A673 (cell line): Measurements from ENCODE around the gene SLC45A3. TPM values are rescaled to one million over a fixed set of nuclear protein-coding genes. Genes with fewer than 3 reads are reported as not detected.

Experiments used
- BruUV-seq: library from RNA; stranded (reverse); fragments of 400-500 nt; replicated peaks from 2 replicates; lab custom pipeline; 2021; lab: Mats Ljungman, UMichigan
- CTCF ChIA-PET: fragments of 300-600 bp; sonication (Branson Sonifier 250); formaldehyde crosslinking; loops from one replicate; lab custom pipeline; 2022; ENCODE audit warnings: antibody characterized with exemption; lab: Charles Lee
- POLR2A ChIA-PET: fragments of 300-600 bp; sonication (Branson Sonifier 250); formaldehyde crosslinking; loops from one replicate; lab custom pipeline; 2022; ENCODE audit warnings: antibody characterized with exemption; ENCODE audit not compliant: low non-redundant PET; lab: Charles Lee
- DNase-seq: peaks from one replicate; pipeline ENCODE4 v3.0.0-alpha.2; 2015; ENCODE audit warnings: low spot score
- H3K27ac ChIP-seq: fragments of 200-600 bp; sonication (generic); 2 replicates; pipeline ENCODE4 v1.5.1; 2016; ENCODE audit warnings: mixed run types, low read depth, mild to moderate bottlenecking, mixed read lengths, antibody characterized with exemption, low read length; ENCODE audit not compliant: poor library complexity, severe bottlenecking
- H3K27me3 ChIP-seq: fragments of 200-600 bp; sonication (generic); replicated peaks from 2 replicates; pipeline ENCODE4 v1.6.1; 2017; ENCODE audit warnings: mixed run types, low read depth, mild to moderate bottlenecking, mixed read lengths, antibody characterized with exemption, low read length; ENCODE audit not compliant: insufficient read depth, poor library complexity
- H3K36me3 ChIP-seq: fragments of 200-600 bp; sonication (generic); 2 replicates; pipeline ENCODE4 v1.6.1; 2016; ENCODE audit warnings: mixed run types, mild to moderate bottlenecking, mixed read lengths, antibody characterized with exemption, low read length; ENCODE audit not compliant: insufficient read depth, poor library complexity, severe bottlenecking
- H3K4me1 ChIP-seq: fragments of 200-600 bp; sonication (generic); 2 replicates; pipeline ENCODE4 v1.6.1; 2017; ENCODE audit warnings: mixed run types, mild to moderate bottlenecking, mixed read lengths, antibody characterized with exemption, low read length; ENCODE audit not compliant: insufficient read depth, poor library complexity, severe bottlenecking
- H3K4me3 ChIP-seq: fragments of 200-600 bp; sonication (generic); 2 replicates; pipeline ENCODE4 v1.5.1; 2016; ENCODE audit warnings: low read depth, mixed run types, mild to moderate bottlenecking, mixed read lengths, low read length; ENCODE audit not compliant: poor library complexity, severe bottlenecking
- H3K9me3 ChIP-seq: fragments of 200-600 bp; sonication (generic); 2 replicates; pipeline ENCODE4 v1.6.1; 2016; ENCODE audit warnings: mixed run types, low read depth, mild to moderate bottlenecking, mixed read lengths, antibody characterized with exemption, low read length; ENCODE audit not compliant: poor library complexity, severe bottlenecking
- CTCF ChIP-seq: fragments of 300-800, 200-600 bp; sonication (generic); conservative IDR thresholded peaks from 2 replicates; pipeline ENCODE4 v1.5.1; 2017; ENCODE audit warnings: low read depth, mild to moderate bottlenecking, antibody characterized with exemption, low read length, moderate library complexity, mixed read lengths
- EZH2 ChIP-seq: fragments of 200-600 bp; sonication (generic); IDR thresholded peaks from 2 replicates; pipeline ENCODE4 v1.6.1; 2017; ENCODE audit warnings: borderline replicate concordance, low read depth, mild to moderate bottlenecking, mixed read lengths, antibody characterized with exemption, low read length; ENCODE audit not compliant: poor library complexity, severe bottlenecking
- intact Hi-C: fragments of 100-400 bp; cut with micrococcal nuclease; formaldehyde crosslinking; loops from one replicate; pipeline ENCODE4 v1.10.0; 2022; ENCODE audit not compliant: unreplicated experiment
- total RNA-seq: library from RNA; stranded (reverse); gene quantifications from 2 replicates; pipeline ENCODE4 v1.2.3, GENCODE V29; 2021

The SLC45A3 gene
- total RNA-seq, 1 experiment from 2014 or later, result 8.5 TPM

GRCh38 chr1:205652984-205653383 lies 27.3 kb downstream of the SLC45A3 start:
- Histone ChIP-seq H3K36me3 (no peaks in the 10 kb centered on the region), H3K4me3 (no peak overlapping the region), H3K27ac (no peak overlapping the region), H3K27me3 (no peaks in the 10 kb centered on the region), H3K9me3 (no peaks in the 10 kb centered on the region), H3K4me1 (no peaks in the 10 kb centered on the region)
- DNase-seq, result no peak
- TF ChIP-seq EZH2 (no peak), CTCF (no peak)
- intact Hi-C loops, result no loop called here
- BruUV-seq, result no TSS peak
- ChIA-PET POLR2A (no interaction called here), CTCF (no interaction called here)

GRCh38 chr1:205650241-205650640 lies 30.1 kb downstream of the SLC45A3 start:
- H3K4me3 ChIP-seq, result no peak overlapping the region
- ChIA-PET POLR2A (no interaction called here), CTCF (interaction anchor here (0.5 kb wide), 1 partner anchor 14 kb away, joined by 3 read pairs; no protein-coding TSS in a partner anchor)
- DNase-seq, result no peak
- no TSS peak for BruUV-seq
- no peak overlapping the region for H3K27ac ChIP-seq
- H3K36me3 ChIP-seq, result no peaks in the 10 kb centered on the region
- H3K27me3 ChIP-seq, result no peaks in the 10 kb centered on the region
- intact Hi-C loops, result no loop called here
- no peak for TF ChIP-seq EZH2
- TF ChIP-seq CTCF, result no peak
- no peaks in the 10 kb centered on the region for H3K9me3 ChIP-seq
- H3K4me1 ChIP-seq, result no peaks in the 10 kb centered on the region

- BruUV-seq, result no TSS peak
- Histone ChIP-seq H3K4me3 (no peak overlapping the region), H3K27ac (no peak overlapping the region), H3K27me3 (no peaks in the 10 kb centered on the region), H3K4me1 (no peaks in the 10 kb centered on the region), H3K9me3 (no peaks in the 10 kb centered on the region), H3K36me3 (no peaks in the 10 kb centered on the region)
- ChIA-PET CTCF (no interaction called here), POLR2A (no interaction called here)
- no peak for TF ChIP-seq CTCF
- TF ChIP-seq EZH2, result no peak
- DNase-seq, result no peak
- intact Hi-C loops, result no loop called here
Measured at GRCh38 chr1:205645519-205645918, 34.8 kb downstream of the SLC45A3 start.
